Ovary (tissue), 9 donors: ENCODE results near the gene SMG9. TPM values are rescaled to one million over a fixed set of nuclear protein-coding genes. Genes with fewer than 3 reads are reported as not detected.

Experiments used
- DNase-seq, 5 donors: peaks; one replicate each; pipeline ENCODE4 v3.0.0-alpha.2; 2019 to 2020
- H3K27ac ChIP-seq, 2 donors: fragments of 200-600 bp; one replicate each; pipeline versions ENCODE4 v1.5.1 to v1.8.0; 2019 to 2022
- H3K27me3 ChIP-seq: fragments of 200-600 bp; one replicate; pipeline ENCODE4 v1.8.0; 2022
- H3K36me3 ChIP-seq: fragments of 200-600 bp; sonication (generic); one replicate; pipeline ENCODE4 v1.5.1; 2019
- H3K4me1 ChIP-seq: one replicate; pipeline ENCODE4 v1.8.1; 2013; ENCODE audit warnings: mild to moderate bottlenecking, moderate library complexity; ENCODE audit not compliant: insufficient read depth
- H3K4me3 ChIP-seq: fragments of 200-600 bp; sonication (generic); one replicate; pipeline ENCODE4 v1.5.1; 2017
- H3K9me3 ChIP-seq, 2 donors: fragments of 200-600 bp in 1 of 2; sonication (generic) in 1 of 2; one replicate each; pipeline versions ENCODE4 v1.5.1 to v1.8.1; 2013 to 2019; ENCODE audit warnings: mild to moderate bottlenecking in 1 of 2, moderate library complexity in 1 of 2
- CTCF ChIP-seq, 3 donors: fragments of 450-650 bp in 2 of 3; fragments of 200-600 bp in 1 of 3; IDR thresholded peaks; one replicate each; pipeline versions ENCODE4 v1.5.1 to v1.8.0; 2016 to 2022; ENCODE audit warnings: antibody characterized with exemption in 3 of 3, mild to moderate bottlenecking in 1 of 3
- EP300 ChIP-seq: sonication (generic); formaldehyde crosslinking; IDR thresholded peaks from one replicate; pipeline ENCODE4 v1.6.1; 2017; ENCODE audit warnings: antibody characterized with exemption
- POLR2A ChIP-seq: fragments of 450-650 bp; IDR thresholded peaks from one replicate; pipeline ENCODE4 v1.6.1; 2017; ENCODE audit warnings: antibody characterized with exemption, mild to moderate bottlenecking, moderate library complexity
- WGBS, 3 donors: extraction: QIAGEN DNeasy Blood & Tissue Kit in 1 of 3; methylation state at CpG; one replicate each; pipeline versions ENCODE4 v1.1.5 to v1.1.7; 2013 to 2017; 5-methylcytosine and 5-hydroxymethylcytosine counted together
- intact Hi-C, 4 donors: fragments of 100-400 bp; cut with DNase I; formaldehyde crosslinking; loops; one replicate each; pipeline versions ENCODE4 v1.11.0 to v1.15.1; 2022 to 2023
- polyA plus RNA-seq, 2 donors: library from polyadenylated mRNA; stranded (reverse); fragments of 200-250 nt in 1 of 2; fragments of 350-450 nt in 1 of 2; fragmentation: Illumina TruSeq in 1 of 2; extraction: RNeasy Lipid Tissue Mini Kit (QIAGEN cat#74804) in 1 of 2; gene quantifications; one replicate each; pipeline ENCODE4 v1.2.3, GENCODE V29; 2013 to 2014
- total RNA-seq, 7 donors: library from RNA; depleted of rRNA in 2 of 7; stranded (reverse); fragments of >200 nt in 2 of 7; fragmentation: NEBNext Ultra II Directional in 3 of 7; extraction: Animal tissue kit (Norgen Biotek cat#: 25700) in 3 of 7; gene quantifications; one replicate each; pipeline versions ENCODE4 v1.1.0 to v1.2.4, GENCODE V29; 2016 to 2023
- donor health status: DM: no; HTN: no; CAD: no; lungs with moderate emphysema.
- donor health status: DM: no; HTN: no; CAD: no.
- donor health status: Bipolar disorder and iron deficiency.
- donor health status: DM: yes; HTN: yes; CAD: no.
- donor health status: DM: no; HTN: no; CAD: no.
- donor health status: DM: yes; HTN: yes; CAD: no.

Gene SMG9
- total and polyA plus RNA-seq, 9 donors, result 13.9 to 34.8 (median 23.9) TPM

DNA sequence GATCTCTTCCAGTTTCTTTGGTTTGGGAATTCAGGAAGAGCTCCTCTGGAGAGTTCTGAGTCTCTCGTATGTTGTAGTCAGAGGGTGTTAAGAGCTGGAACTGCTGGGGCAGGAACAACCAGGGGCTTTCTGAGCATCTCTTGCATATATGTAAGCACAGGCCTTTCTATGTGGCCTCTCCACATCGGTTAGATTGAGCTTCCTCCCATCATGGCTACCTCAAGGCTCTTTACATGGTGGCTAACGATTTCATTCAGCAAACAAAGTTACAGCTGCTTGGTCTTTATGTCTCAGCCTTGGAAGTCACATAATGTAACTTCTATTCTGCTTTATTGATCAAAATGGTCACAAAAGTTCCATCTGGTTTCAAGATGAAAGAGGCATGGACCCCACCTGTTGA lies 64.3 kb downstream of the SMG9 start:
- WGBS, 3 donors, result 52 to 64% (median 52%) methylated on average over 3 of the region's 3 CpGs

DNA sequence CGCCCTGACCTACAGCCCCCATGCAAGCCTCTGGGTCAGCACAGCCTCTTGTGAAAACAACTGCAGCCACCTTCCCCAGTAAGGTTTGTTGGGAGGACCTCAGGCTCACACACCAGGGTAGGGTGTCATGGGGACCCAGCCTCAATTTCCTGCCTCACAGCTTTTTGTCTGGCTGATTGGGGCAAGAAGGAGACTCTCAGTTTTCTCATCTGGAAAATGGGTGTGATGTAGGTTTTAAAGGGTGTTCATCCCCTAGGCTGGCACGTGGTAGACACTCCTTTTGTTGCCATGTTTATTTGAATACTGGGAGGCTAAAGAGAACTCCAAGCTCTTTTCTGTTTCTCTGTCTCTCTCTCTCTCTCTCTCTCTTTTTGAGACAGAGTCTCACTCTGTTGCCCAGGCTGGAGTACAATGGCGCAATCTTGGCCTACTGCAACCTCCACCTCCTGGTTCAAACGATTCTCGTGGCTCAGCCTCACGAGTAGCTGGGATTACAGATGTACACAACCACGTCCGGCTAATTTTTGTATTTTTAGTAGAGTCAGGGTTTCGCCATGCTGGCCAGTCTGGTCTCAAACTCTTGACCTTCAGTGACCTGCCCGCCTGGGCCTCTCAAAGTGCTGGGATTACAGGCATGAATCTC lies 66.6 kb downstream of the SMG9 start:
- no peak for DNase-seq
- H3K4me1 ChIP-seq, result no peaks in the 10 kb centered on the region
- H3K27ac ChIP-seq, result no peak overlapping the region
- intact Hi-C loops, result no loop called here
- TF ChIP-seq POLR2A (no peak), CTCF (IDR thresholded peaks at IDR 0.05) (no peak), EP300 (no peak)
- WGBS, 3 donors, result 82 to 88% (median 85%) methylated on average over 10 of the region's 10 CpGs
- peaks cover 5 to 7% of the 10 kb centered on the region in 2 donors for H3K9me3 ChIP-seq
- no peak overlapping the region for H3K4me3 ChIP-seq
- no peaks in the 10 kb centered on the region for H3K27me3 ChIP-seq
- H3K36me3 ChIP-seq, result no peaks in the 10 kb centered on the region

More for the DNA sequence above, 64.3 kb downstream of the SMG9 start:
- intact Hi-C loops, result no loop called here
- no peak for TF ChIP-seq POLR2A
- no peak for TF ChIP-seq CTCF (IDR thresholded peaks at IDR 0.05)
- TF ChIP-seq EP300, result no peak
- DNase-seq, result no peak
- H3K9me3 ChIP-seq, result peaks cover 5 to 7% of the 10 kb centered on the region in 2 donors
- H3K4me3 ChIP-seq, result no peak overlapping the region
- no peak overlapping the region for H3K27ac ChIP-seq
- H3K36me3 ChIP-seq, result no peaks in the 10 kb centered on the region
- no peaks in the 10 kb centered on the region for H3K27me3 ChIP-seq
- no peaks in the 10 kb centered on the region for H3K4me1 ChIP-seq

DNA sequence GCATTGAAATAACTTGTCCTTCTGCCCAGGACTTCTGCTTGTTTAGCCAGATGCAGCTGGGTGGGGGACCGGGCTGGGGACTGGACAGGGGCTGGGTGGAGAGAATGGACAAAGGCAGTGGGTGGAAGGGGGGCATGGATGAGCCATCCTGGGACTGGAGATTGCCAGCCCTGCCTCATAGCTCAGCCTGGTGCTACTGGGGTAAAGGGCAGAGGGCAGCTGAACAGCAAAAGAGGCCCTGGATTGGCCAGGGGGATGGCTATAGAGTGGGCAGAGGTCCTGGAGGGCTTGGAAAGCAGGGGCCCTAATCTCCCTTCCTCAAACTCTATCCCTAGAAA lies 67.1 kb downstream of the SMG9 start:
- intact Hi-C loops, result no loop called here
- H3K36me3 ChIP-seq, result no peaks in the 10 kb centered on the region
- peaks cover 5 to 7% of the 10 kb centered on the region in 2 donors for H3K9me3 ChIP-seq
- TF ChIP-seq POLR2A, result no peak
- TF ChIP-seq EP300, result no peak
- TF ChIP-seq CTCF (IDR thresholded peaks at IDR 0.05), result no peak
- no peaks in the 10 kb centered on the region for H3K27me3 ChIP-seq
- H3K4me3 ChIP-seq, result no peak overlapping the region
- H3K27ac ChIP-seq, result no peak overlapping the region
- H3K4me1 ChIP-seq, result no peaks in the 10 kb centered on the region
- 50 to 70% (median 56%) methylated on average over 1 of the region's 1 CpG for WGBS, 3 donors
- no peak for DNase-seq

GRCh38 chr19:43684326-43684725 lies 70.4 kb downstream of the SMG9 start:
- H3K27ac ChIP-seq, result no peak overlapping the region
- H3K4me3 ChIP-seq, result no peak overlapping the region
- DNase-seq, result no peak
- H3K4me1 ChIP-seq, result no peaks in the 10 kb centered on the region
- no peaks in the 10 kb centered on the region for H3K27me3 ChIP-seq
- intact Hi-C loops, result no loop called here
- no peaks in the 10 kb centered on the region for H3K36me3 ChIP-seq
- H3K9me3 ChIP-seq, result no peaks in the 10 kb centered on the region
- TF ChIP-seq EP300, result no peak
- no peak for TF ChIP-seq POLR2A
- no peak for TF ChIP-seq CTCF (IDR thresholded peaks at IDR 0.05)
- WGBS, 3 donors, result 74 to 90% (median 88%) methylated on average over 1 of the region's 1 CpG
